K562 (cell line): ENCODE results near the gene LYSMD1. TPM values are rescaled to one million over a fixed set of nuclear protein-coding genes. Genes with fewer than 3 reads are reported as not detected.

ENCODE experiments used
- ARID4B ChIP-seq: sonication (generic); formaldehyde crosslinking; IDR thresholded peaks from 2 replicates; pipeline ENCODE4 v1.8.0; 2022; ENCODE audit warnings: mild to moderate bottlenecking, missing genetic modification reagents
- ASH1L ChIP-seq: fragments of 450-650 bp; IDR thresholded peaks from 2 replicates; pipeline ENCODE4 v1.6.1; 2018; ENCODE audit warnings: borderline replicate concordance, mild to moderate bottlenecking, low read depth; ENCODE audit not compliant: partially characterized antibody
- BDP1 ChIP-seq: IDR thresholded peaks from 3 replicates; pipeline ENCODE4 v1.6.1; 2011; ENCODE audit not compliant: insufficient read length, insufficient read depth
- CBFB ChIP-seq: sonication (generic); formaldehyde crosslinking; IDR thresholded peaks from 2 replicates; pipeline ENCODE4 v1.4.0; 2020; ENCODE audit warnings: mild to moderate bottlenecking, missing genetic modification reagents
- CTBP1 ChIP-seq: fragments of 450-650 bp; IDR thresholded peaks from 2 replicates; pipeline ENCODE4 v1.6.1; 2016; ENCODE audit warnings: borderline replicate concordance
- FOXK1 ChIP-seq: sonication (generic); formaldehyde crosslinking; IDR thresholded peaks from 2 replicates; pipeline ENCODE4 v1.8.0; 2022; ENCODE audit warnings: missing genetic modification reagents, mild to moderate bottlenecking, borderline replicate concordance
- GABPB1 ChIP-seq: sonication (generic); formaldehyde crosslinking; IDR thresholded peaks from 2 replicates; pipeline ENCODE4 v1.8.0; 2022; ENCODE audit warnings: mild to moderate bottlenecking, missing genetic modification reagents
- HDGF ChIP-seq: fragments of 450-650 bp; IDR thresholded peaks from 2 replicates; pipeline ENCODE4 v1.6.1; 2016
- HMGXB4 ChIP-seq: sonication (generic); formaldehyde crosslinking; IDR thresholded peaks from 2 replicates; pipeline ENCODE4 v1.8.1; 2023; ENCODE audit warnings: mild to moderate bottlenecking, missing genetic modification reagents
- NRF1 ChIP-seq, 2 experiments: fragments of 450-650 bp; IDR thresholded peaks in 1 of 2; conservative IDR thresholded peaks in 1 of 2; 2 replicates each; pipeline ENCODE4 v1.6.1; 2014; ENCODE audit warnings: mild to moderate bottlenecking in 2 of 2
- POU5F1 ChIP-seq: fragments of 150-350 bp; IDR thresholded peaks from 2 replicates; pipeline ENCODE4 v1.6.1; 2014; ENCODE audit warnings: borderline replicate concordance, low read length, low read depth, mild to moderate bottlenecking; ENCODE audit not compliant: partially characterized antibody
- YY1 ChIP-seq, 3 experiments: IDR thresholded peaks; 2 replicates each; pipeline ENCODE4 v1.6.1; 2011; ENCODE audit warnings: low read length in 2 of 3, mild to moderate bottlenecking in 2 of 3, moderate library complexity in 2 of 3, borderline replicate concordance in 1 of 3, control low read depth in 1 of 3, low read depth in 1 of 3; ENCODE audit not compliant: insufficient read depth in 3 of 3, insufficient replicate concordance in 2 of 3, control insufficient read depth in 1 of 3, insufficient read length in 1 of 3; ENCODE audit errors: extremely low read depth in 1 of 3
- ZFP36 ChIP-seq: fragments of 150-350 bp; IDR thresholded peaks from 2 replicates; pipeline ENCODE4 v1.6.1; 2018; ENCODE audit warnings: low read length, low read depth; ENCODE audit not compliant: partially characterized antibody
- ZFX ChIP-seq: sonication (generic); formaldehyde crosslinking; IDR thresholded peaks from 2 replicates; pipeline ENCODE4 v1.8.0; 2022; ENCODE audit warnings: mild to moderate bottlenecking, missing genetic modification reagents, moderate library complexity
- ZNF395 ChIP-seq: fragments of 200-800 bp; sonication (Bioruptor generic); IDR thresholded peaks from 2 replicates; pipeline ENCODE4 v1.6.1; 2017; ENCODE audit warnings: missing genetic modification characterization, missing compliant biosample characterization
- ZNF398 ChIP-seq: fragments of 250-450 bp; sonication (Bioruptor Pico); IDR thresholded peaks from 2 replicates; pipeline ENCODE4 v1.8.0; 2021; ENCODE audit warnings: moderate library complexity, mild to moderate bottlenecking, inconsistent platforms
- polyA plus RNA-seq, 8 experiments: library from polyadenylated mRNA; depleted of rRNA in 4 of 8; stranded (reverse) in 5 of 8; unstranded in 3 of 8; fragments of >200 nt; fragmentation: Nextera tagmentation in 2 of 8; fragmentation: Illumina TruSeq in 1 of 8; extraction: Ambion mirVana in 2 of 8; extraction: Trizol in 1 of 8; gene quantifications; 2 replicates each; pipeline versions ENCODE4 v1.2.1 to v1.2.3, GENCODE V29; 2011 to 2014; ENCODE audit warnings: inconsistent platforms in 1 of 8, missing spikeins in 1 of 8
- total RNA-seq, 7 experiments: library from RNA; depleted of rRNA in 6 of 7; stranded (reverse); fragments of >200 nt in 6 of 7; fragmentation: Illumina TruSeq in 2 of 7; extraction: Trizol in 2 of 7; gene quantifications; 2 replicates each; pipeline versions ENCODE4 v1.2.1 to v1.2.3, GENCODE V29; 2011 to 2021; ENCODE audit warnings: low replicate concordance in 1 of 7

LYSMD1 gene
- total and polyA plus RNA-seq, 9 of the 15 experiments (the other 6 are each of a cell fraction or from before 2014, with no cell fraction given), result 2.2 to 9.4 (median 6.0) TPM

GRCh38 chr1:151165738-151166504 is at the start of gene LYSMD1, which contains the start of gene SCNM1 (continued):
- TF ChIP-seq ZFP36 (peak; percentile 47), GABPB1 (CRISPR knock-in tag) (peak; percentile 96), FOXK1 (CRISPR knock-in tag) (no peak; the same call in 1 of the 2 replicates), ASH1L (peak; percentile 90), ZFX (CRISPR knock-in tag) (peak; percentile 96), CTBP1 (peak; percentile 60), NRF1 (conservative IDR thresholded peaks at IDR 0.05 in 1 of 2, IDR thresholded peaks at IDR 0.05 in 1 of 2) (peak; percentile 75 to 81), CBFB (CRISPR knock-in tag) (no peak), BDP1 (no peak), YY1 (IDR thresholded peaks at IDR 0.05; ENCODE audit: borderline replicate concordance in 1 of 3, control insufficient read depth in 1 of 3, extremely low read depth in 1 of 3, insufficient read depth in 3 of 3, insufficient read length in 1 of 3, insufficient replicate concordance in 2 of 3, low read depth in 1 of 3, low read length in 2 of 3) (peak in 2 of 3 experiments; percentile 53 to 72), HDGF (no peak), HMGXB4 (CRISPR knock-in tag) (peak; percentile 51; the same call in 1 of the 2 replicates), POU5F1 (peak; percentile 100), ARID4B (CRISPR knock-in tag) (peak; percentile 93), ZNF398 (CRISPR knock-in tag) (no peak), ZNF395 (CRISPR knock-in tag) (peak; percentile 97)
